Left forelimb (tissue), 1 donor: ENCODE results near the gene NBAS.

ENCODE experiments used
- DNase-seq: peaks from one replicate; pipeline ENCODE4 v3.0.0-alpha.2; 2018; ENCODE audit warnings: low spot score

The NBAS gene

DNA sequence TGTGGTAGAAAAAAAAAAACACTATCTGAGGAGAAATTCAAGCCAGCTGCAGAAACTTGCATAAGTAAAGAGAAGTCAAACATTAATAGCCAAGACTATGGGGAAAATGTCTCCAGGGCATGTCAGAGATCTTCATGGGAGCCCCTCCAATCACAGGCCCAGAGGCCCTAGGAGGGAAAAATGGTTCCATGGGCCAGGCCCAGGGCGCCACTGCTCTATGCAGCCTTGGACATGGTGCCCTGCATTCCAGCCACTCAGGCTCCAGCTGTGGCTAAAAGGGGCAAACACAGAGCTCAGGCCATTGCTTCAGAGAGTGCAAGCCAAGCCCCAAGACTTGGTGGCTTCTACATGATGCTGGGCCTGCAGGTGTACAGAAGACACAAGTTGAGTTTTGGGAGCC is 354.7 kb downstream of the NBAS start:
- no peak for DNase-seq

- no peak for DNase-seq
Measured at GRCh38 chr2:15205562-15205961, 355.6 kb downstream of the NBAS start.

GRCh38 chr2:15201009-15201408 is 360.1 kb downstream of the NBAS start:
- no peak for DNase-seq

GRCh38 chr2:15200581-15200980 is 360.6 kb downstream of the NBAS start:
- DNase-seq = no peak

DNA sequence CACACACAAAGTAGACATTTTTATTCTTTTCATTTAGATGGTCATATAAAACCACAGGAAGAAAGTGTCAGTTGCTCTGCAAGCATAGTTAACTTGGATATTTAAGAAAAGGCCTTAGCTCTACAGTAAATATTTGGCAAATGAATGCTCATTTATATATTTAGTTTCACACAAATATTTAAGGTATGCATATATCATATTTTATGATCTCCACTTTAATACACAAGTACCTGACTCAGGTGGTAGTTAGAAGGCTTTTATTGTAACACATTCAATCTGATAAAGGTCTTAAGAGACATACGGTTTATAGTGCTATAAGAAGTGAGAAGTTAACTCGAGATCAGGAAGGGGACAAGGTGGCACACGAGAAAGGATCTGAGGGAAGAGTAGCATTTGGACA is 363.1 kb downstream of the NBAS start:
- DNase-seq = no peak

DNA sequence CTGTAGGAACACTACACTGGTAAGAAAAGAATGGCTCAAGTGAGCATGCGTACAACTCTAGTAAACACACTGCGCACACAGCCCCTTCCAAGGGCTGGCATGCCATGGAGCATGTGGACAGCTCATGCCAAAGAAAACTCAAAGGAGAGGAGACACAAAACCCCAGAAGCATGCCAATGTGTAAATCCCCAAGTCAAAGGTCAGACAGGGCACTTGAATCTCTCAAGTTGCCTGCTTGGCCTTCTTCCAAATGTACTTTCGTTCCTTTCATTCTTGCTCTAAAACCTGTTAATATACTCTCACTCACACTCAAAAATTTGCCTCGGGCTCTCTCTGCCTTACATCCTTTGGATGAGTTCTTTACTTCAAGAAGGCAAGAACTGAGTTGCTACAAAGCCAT is 365.3 kb downstream of the NBAS start:
- no peak for DNase-seq

DNA sequence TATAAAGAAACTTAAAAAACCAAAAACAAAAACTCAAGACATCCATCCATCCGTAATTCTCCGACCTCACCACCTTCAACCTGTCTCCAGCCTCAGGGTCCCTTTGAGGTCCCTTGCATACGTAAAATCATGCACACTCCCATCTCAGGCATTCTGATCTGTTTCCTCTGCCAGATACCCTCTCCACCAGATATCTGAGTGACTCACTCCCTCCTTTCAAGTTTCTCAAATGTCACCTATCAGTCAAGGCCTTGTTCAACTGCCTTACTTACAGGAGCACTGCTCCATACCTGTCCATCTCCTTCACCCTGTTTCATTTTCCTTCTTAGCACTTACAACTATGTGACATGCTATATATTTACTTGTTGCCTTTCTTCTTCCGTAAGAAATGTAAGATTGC is 369.3 kb downstream of the NBAS start:
- DNase-seq = no peak

DNA sequence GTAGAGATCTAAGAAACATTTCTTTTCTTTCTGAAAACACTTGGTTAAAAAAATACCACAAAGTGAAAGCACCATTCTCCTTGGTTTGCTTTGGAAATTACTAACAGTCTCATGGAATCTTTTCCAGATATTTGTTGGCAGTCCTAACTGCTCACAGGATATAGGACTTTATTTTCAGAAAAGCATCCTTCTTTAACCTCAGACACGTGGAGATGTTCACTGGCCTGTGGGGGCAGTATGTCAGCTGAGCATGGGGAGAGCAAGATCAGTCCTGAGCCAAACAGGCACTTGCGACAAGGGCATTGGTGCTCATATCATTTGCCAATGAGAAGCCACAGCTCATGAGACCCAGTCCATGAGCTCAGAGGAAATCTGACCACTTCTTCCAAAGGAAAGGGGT is 371.9 kb downstream of the NBAS start:
- DNase-seq = no peak

DNA sequence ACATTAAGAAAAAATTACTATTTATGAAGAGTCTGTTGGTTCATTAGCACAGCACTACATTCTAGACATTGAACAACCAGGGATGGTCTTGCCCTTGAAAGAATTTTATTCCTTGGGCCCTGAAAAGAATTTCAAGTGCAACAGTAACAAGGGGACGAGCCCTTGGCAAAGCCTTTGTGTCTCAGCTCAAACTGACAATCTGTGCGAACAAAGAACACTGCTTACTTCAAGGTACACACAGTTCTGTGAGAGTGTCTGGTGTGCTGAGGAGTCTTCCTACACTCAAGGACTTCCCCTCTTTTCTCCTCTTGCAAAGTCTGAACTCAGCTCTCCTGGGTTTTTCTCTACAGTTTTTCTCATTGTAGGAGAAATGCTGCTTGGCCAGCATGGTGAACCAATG is 373.4 kb downstream of the NBAS start:
- DNase-seq = no peak

DNA sequence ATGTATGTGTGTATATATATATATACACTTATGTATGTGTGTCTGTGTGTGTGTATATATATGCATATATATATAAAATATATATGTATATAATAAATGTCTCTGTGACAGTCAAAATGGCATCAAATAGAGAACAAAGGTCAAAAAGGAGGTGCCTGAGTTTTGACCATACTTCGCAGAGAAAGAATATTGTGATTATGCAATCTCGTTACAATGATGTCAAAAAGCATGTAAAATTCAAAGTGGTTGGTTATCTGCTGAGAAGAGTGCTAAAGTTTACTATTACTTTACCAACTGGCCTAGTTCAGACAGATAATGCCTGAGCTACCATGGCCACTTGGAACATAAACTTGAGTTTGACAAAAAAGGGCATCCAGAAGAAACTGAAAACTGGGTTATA is 375.0 kb downstream of the NBAS start:
- no peak for DNase-seq

GRCh38 chr2:15184491-15184890 is 376.6 kb downstream of the NBAS start:
- no peak for DNase-seq

- no peak for DNase-seq
Measured at GRCh38 chr2:15182275-15182674, 378.9 kb downstream of the NBAS start.

GRCh38 chr2:15181092-15181745 is 379.9 kb downstream of the NBAS start:
- no peak for DNase-seq

- DNase-seq = no peak
Measured at GRCh38 chr2:15180379-15180778, 380.8 kb downstream of the NBAS start.

DNA sequence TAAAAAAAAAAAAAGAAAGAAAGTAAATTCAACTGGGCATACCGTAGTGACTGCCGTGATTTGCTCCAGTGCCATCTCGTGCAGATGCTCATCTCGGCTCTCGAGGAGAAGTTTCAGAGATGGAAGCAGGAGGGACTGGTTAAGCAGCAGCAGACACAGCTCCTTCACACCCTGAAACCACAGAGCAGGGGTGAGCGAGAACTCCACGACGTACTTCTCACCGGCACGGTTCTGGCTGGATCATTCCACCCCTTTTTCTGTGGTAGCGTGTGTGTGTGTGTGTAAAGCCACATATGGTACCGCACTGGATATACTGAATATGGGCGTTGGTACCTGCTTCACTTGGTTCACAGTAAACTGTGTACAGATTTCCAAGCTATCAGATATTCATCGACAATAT is 382.2 kb downstream of the NBAS start:
- no peak for DNase-seq

DNA sequence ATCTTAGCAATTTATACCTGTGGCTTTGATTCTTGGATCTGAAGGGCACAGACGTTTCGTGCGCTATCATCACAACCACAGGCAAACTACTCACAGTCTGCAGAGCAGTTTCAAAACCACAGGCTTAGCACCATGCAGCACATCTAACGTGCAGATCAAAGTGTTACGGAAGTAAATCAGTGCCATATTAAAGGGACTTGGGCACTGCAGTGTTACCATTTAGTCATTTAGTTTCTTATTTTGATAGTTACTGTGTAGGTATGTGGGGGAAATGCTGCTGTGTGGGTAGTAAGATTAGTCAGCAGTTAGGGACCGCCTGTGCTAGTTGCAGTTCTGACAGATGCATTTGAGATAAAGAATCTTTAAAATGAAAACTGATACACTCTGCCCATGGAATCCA is 384.0 kb downstream of the NBAS start:
- no peak for DNase-seq

- no peak for DNase-seq
Measured at GRCh38 chr2:15176604-15177003, 384.5 kb downstream of the NBAS start.

DNA sequence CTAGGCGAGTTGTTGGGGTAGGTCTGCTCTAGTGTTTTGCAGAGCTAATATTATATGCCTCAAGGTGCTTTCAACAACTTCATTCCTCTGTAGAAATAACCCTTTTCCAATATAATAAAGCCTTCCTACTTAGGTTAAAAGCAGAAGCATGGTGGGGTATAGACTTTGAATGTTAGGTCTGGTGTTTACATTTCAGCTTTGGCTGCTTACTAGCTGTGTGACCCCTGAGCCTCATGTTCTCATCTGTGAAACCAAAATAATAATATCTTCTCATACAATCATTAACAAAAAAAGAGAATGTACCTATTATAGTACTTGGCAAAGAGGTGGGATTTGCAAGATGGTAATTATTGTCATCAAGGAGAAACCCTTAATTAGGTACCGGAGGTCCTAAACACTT is 386.6 kb downstream of the NBAS start:
- no peak for DNase-seq

- DNase-seq = no peak
Measured at GRCh38 chr2:15173501-15173900, 387.6 kb downstream of the NBAS start.

- DNase-seq = no peak
Measured at GRCh38 chr2:15172825-15173224, 388.3 kb downstream of the NBAS start.

DNA sequence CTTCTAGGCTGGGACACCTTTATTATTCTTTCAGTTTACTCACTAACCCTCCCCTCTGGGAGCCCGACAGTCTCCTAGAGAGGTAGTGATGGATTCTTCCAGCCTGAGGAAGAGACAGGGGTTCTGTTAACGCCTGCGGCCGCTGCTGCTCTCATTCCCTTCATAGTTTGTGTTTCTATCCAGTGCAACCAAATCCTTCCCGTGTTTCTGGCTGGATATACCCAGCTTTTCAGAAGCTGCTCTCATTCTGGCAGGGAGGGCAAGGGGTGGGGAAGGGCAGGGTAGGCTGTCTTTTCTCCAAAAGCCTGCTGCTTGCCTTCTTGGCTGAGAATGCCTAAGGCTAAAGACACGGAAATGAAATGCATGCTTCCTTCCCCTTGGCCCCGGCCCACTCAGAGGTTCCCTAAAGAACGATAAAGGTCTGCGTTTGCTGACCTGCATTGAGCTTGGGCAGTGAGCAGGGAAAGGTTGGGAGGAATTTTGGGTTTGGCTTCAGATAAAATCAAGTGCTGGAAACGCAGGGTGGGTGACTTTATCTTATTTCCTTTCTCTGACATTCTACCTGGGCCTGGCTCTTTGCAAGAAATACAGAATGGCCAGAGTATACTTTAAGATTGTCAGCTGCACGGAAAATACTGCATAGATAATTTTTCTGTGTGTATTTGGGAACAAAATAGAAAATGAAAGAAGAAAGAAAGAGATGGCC is 390.9 kb downstream of the NBAS start:
- DNase-seq = no peak

GRCh38 chr2:15169326-15170069 is 391.6 kb downstream of the NBAS start:
- DNase-seq = no peak

DNA sequence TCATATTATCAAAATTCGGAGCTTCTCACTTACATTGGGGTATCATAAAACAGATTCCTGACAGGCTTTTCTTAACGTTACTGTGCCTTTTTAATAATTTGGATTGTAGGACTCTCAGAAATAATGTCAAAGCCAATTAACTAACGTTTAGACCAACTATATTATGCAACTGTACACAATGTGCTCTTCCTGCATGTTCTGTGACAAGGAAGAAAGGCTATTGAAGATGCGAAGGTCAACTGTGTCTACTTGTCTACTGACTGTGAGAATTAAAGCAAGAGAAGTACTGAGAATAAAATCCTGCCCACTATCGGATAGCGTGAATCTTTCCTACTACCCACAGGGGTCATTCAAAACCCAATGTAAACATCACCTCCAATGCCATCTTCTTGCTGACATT is 393.0 kb downstream of the NBAS start:
- DNase-seq = no peak
